Measurements from ENCODE around the gene ETS2.

- TF ChIP-seq CTCF (IDR thresholded peaks at IDR 0.05; ENCODE audit: low read depth, low read length) (no peak), EZH2phosphoT487 (IDR thresholded peaks at IDR 0.05; ENCODE audit: low read depth) (no peak)
Measured at GRCh38 chr21:38847556-38847955, 41.8 kb downstream of the ETS2 start.
